Parathyroid adenoma (tissue), 2 donors: ENCODE results near the gene RSPH9.

Source experiments
- H2AFZ ChIP-seq: fragments of 300-600 bp; sonication (generic); one replicate; pipeline ENCODE4 v1.7.0; 2017; ENCODE audit warnings: antibody characterized with exemption, mild to moderate bottlenecking
- H3K27ac ChIP-seq: fragments of 300-600 bp; sonication (generic); one replicate; pipeline ENCODE4 v1.7.0; 2017
- H3K27me3 ChIP-seq: fragments of 300-600 bp; sonication (generic); one replicate; pipeline ENCODE4 v1.7.0; 2017; ENCODE audit warnings: low read length; ENCODE audit not compliant: control insufficient read depth, insufficient read depth
- H3K36me3 ChIP-seq: fragments of 300-600 bp; sonication (generic); one replicate; pipeline ENCODE4 v1.7.0; 2017; ENCODE audit warnings: low read length; ENCODE audit not compliant: control insufficient read depth, insufficient read depth
- H3K4me1 ChIP-seq: fragments of 300-600 bp; sonication (generic); one replicate; pipeline ENCODE4 v1.7.0; 2017; ENCODE audit warnings: control low read depth
- H3K4me2 ChIP-seq: fragments of 300-600 bp; sonication (generic); one replicate; pipeline ENCODE4 v1.7.0; 2017; ENCODE audit warnings: low read length
- H3K4me3 ChIP-seq: fragments of 300-600 bp; sonication (generic); one replicate; pipeline ENCODE4 v1.7.0; 2017; ENCODE audit warnings: low read depth, low read length
- H3K79me2 ChIP-seq: fragments of 300-600 bp; sonication (generic); one replicate; pipeline ENCODE4 v1.7.0; 2017; ENCODE audit warnings: control low read depth
- H3K9ac ChIP-seq: fragments of 300-600 bp; sonication (generic); one replicate; pipeline ENCODE4 v1.7.0; 2017; ENCODE audit warnings: mild to moderate bottlenecking
- H3K9me3 ChIP-seq: fragments of 300-600 bp; sonication (generic); one replicate; pipeline ENCODE4 v1.7.0; 2017; ENCODE audit warnings: low read length; ENCODE audit not compliant: control insufficient read depth
- CTCF ChIP-seq: fragments of 300-600 bp; sonication (generic); IDR thresholded peaks from one replicate; pipeline ENCODE4 v1.7.0; 2017; ENCODE audit warnings: antibody characterized with exemption, mild to moderate bottlenecking
- donor health status: primary hyperparathyroidism.

Gene RSPH9

DNA sequence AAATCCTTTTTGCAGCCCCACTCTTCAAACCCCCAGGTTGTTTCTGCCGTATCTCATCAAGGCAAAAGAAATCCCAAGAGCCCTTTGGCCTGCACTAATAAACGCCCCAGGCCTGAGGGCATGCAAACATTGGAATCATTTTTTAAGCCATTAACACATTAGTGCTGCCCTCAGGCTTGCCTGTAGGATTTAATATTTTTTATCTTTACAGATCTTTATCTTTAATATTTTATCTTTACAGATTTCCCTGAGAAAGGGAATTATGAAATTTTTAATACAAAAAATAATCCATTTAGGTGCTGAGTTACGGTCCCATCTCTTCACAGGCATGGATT lies 30.5 kb upstream of the RSPH9 start:
- Histone ChIP-seq H3K4me2 (no peak overlapping the region), H3K27ac (no peak overlapping the region), H3K4me3 (no peak overlapping the region), H3K27me3 (no peaks in the 10 kb centered on the region), H3K9ac (no peak overlapping the region), H3K79me2 (no peaks in the 10 kb centered on the region), H3K36me3 (no peaks in the 10 kb centered on the region), H3K9me3 (no peaks in the 10 kb centered on the region), H3K4me1 (no peaks in the 10 kb centered on the region), H2AFZ (no peak overlapping the region)
- TF ChIP-seq CTCF = no peak

GRCh38 chr6:43616725-43617472 lies 27.9 kb upstream of the RSPH9 start:
- no peak overlapping the region for H3K4me3 ChIP-seq
- H3K27me3 ChIP-seq = no peaks in the 10 kb centered on the region
- no peaks in the 10 kb centered on the region for H3K36me3 ChIP-seq
- TF ChIP-seq CTCF = no peak
- H3K79me2 ChIP-seq = no peaks in the 10 kb centered on the region
- H3K4me1 ChIP-seq = no peaks in the 10 kb centered on the region
- H3K4me2 ChIP-seq = no peak overlapping the region
- H2AFZ ChIP-seq = no peak overlapping the region
- no peak overlapping the region for H3K27ac ChIP-seq
- no peak overlapping the region for H3K9ac ChIP-seq
- H3K9me3 ChIP-seq = no peaks in the 10 kb centered on the region

DNA sequence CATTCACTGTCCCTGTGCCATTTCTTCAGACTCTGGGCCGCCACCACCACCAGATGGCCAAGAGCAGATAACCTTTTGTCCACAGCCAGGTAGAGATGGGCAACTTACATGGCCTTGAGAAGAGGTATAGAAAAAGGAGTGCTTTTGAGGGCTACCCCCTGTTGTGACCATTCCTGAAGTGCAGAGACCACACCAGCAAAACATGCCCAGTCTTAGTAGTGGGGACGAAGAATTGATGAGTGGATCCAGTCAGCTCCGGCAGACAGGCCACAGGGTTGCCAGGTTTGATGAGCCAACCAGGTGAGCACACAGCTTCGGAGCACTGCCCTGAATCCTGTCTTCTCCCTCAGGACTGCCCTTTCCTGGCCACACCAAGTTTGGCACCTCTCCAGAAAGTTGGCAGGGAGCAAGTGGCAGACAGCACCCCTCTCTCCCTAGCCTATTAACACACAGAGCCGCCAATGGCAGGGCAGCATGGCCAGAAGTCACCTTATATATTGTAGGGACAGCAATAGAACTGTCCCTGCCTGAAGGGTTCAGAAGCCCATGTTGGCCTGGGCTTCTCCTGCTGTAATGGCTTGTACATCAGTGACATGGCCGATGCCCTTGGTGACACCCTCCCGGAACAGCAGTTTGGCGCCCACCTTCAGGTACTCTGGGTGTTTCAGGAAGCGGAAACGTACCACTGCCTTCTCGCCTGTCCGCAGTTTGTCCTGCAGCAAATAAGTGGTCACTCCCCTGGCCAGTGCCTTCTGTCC lies 23.6 kb upstream of the RSPH9 start:
- no peak for TF ChIP-seq CTCF

DNA sequence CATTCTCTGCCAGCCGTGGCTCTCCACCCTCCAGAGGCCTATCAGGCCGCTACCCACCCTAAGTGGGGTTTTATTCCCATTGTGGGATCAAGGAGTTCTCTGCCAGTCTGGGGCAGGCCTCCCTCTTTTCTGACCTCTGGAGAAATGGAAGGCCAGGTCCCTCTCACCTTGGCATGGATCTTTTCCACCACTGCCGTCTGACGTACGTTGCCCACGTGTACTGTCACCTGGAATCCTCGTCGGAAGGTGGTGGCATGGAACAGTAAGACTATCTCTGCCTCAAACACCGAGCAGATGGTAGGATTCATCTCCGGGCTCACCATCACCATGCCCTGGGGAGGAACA lies 23.0 kb upstream of the RSPH9 start:
- Histone ChIP-seq H3K27ac (no peak overlapping the region), H3K27me3 (no peaks in the 10 kb centered on the region), H2AFZ (no peak overlapping the region), H3K9me3 (no peaks in the 10 kb centered on the region), H3K79me2 (no peaks in the 10 kb centered on the region), H3K4me1 (peaks cover under 1% of the 10 kb centered on the region), H3K4me3 (no peak overlapping the region), H3K4me2 (no peak overlapping the region), H3K36me3 (no peaks in the 10 kb centered on the region), H3K9ac (no peak overlapping the region)
- TF ChIP-seq CTCF = no peak

More for the DNA sequence above, 23.6 kb upstream of the RSPH9 start:
- no peak overlapping the region for H3K9ac ChIP-seq
- H3K27ac ChIP-seq = no peak overlapping the region
- H3K4me3 ChIP-seq = no peak overlapping the region
- no peak overlapping the region for H2AFZ ChIP-seq
- no peaks in the 10 kb centered on the region for H3K27me3 ChIP-seq
- H3K4me1 ChIP-seq = no peaks in the 10 kb centered on the region
- H3K79me2 ChIP-seq = no peaks in the 10 kb centered on the region
- no peaks in the 10 kb centered on the region for H3K36me3 ChIP-seq
- H3K4me2 ChIP-seq = no peak overlapping the region
- no peaks in the 10 kb centered on the region for H3K9me3 ChIP-seq
